Measurements from ENCODE around the gene IGLL1. TPM values are rescaled to one million over a fixed set of nuclear protein-coding genes. Genes with fewer than 3 reads are reported as not detected.

The IGLL1 gene
- total RNA-seq = not detected in 2 replicates

DNA sequence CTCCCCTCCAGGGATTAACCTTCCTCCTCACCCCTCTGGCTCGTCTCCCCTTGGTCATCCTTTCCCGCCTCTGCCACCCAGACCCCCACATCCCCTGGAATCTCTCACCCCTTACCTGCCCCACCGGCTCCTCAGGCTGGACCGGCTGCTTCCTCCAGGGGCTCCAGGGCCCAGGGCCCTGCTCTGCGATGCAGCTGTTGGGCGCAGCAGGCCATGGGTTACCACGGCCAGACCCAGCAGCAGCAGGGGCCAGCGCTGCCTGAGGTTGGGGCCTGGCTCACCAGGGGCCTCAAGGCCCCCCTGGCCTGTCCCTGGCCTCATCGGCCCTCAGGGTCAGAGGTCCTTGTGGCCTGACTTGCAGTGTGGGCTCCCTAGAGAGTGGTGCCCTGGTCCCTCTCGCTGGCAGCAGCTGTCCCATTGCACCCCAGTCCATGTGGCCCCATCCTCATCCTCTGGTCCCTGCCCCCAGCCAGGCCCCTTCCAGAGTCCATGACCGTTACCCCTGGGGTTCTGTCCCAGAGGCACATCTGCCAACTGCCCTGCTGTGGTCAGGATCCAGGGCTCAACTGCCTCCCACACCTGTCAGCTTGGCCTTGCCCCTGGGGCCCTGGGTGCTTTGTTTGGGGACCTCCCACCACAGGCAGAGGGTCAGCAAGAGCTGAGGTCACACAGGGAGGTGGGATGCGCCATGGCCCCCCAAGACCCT is at the start of gene IGLL1:
Gene IGLL1, minus strand, starts transcription at position 421 of the 706 bp plus-strand sequence. Its CDS starts 100 bp downstream, at position 321.

Other genes with a start within 250 kb of the IGLL1 start
- 0.17 and 0.26 TPM in 2 replicates for gene DRICH1, start 52.0 kb upstream of the IGLL1 start, total RNA-seq
- gene RGL4, start 110.7 kb upstream of the IGLL1 start, total RNA-seq = not detected in 2 replicates
- gene ZNF70, start 170.8 kb upstream of the IGLL1 start, total RNA-seq = 6.2 and 7.8 TPM in 2 replicates
- not detected in 2 replicates for gene VPREB3, start 174.1 kb upstream of the IGLL1 start, total RNA-seq
- 1.4 and 1.8 TPM in 2 replicates for gene C22orf15, start 182.7 kb upstream of the IGLL1 start, total RNA-seq
- 8.6 and 10.8 TPM in 2 replicates for gene CHCHD10, start 187.7 kb upstream of the IGLL1 start, total RNA-seq
- 37.1 and 38.2 TPM in 2 replicates for gene MMP11, start 192.6 kb upstream of the IGLL1 start, total RNA-seq
- gene SMARCB1, start 206.7 kb upstream of the IGLL1 start, total RNA-seq = 31.9 and 32.0 TPM in 2 replicates